OCI-LY3 (cell line): ENCODE measurements around the gene RANBP9.

Source experiments
- EZH2phosphoT487 ChIP-seq: fragments of 200-600 bp; shearing (Covaris generic); IDR thresholded peaks from 2 replicates; pipeline ENCODE4 v1.6.1; 2018; ENCODE audit warnings: antibody characterized with exemption, mixed run types, low read depth
- TF ChIP-seq, protein P1 (sequence below): fragments of 200-600, 300-600 bp; sonication (generic); IDR thresholded peaks from 2 replicates; pipeline ENCODE4 v1.5.1; 2014; ENCODE audit warnings: antibody characterized with exemption, low read length, low read depth

DNA sequence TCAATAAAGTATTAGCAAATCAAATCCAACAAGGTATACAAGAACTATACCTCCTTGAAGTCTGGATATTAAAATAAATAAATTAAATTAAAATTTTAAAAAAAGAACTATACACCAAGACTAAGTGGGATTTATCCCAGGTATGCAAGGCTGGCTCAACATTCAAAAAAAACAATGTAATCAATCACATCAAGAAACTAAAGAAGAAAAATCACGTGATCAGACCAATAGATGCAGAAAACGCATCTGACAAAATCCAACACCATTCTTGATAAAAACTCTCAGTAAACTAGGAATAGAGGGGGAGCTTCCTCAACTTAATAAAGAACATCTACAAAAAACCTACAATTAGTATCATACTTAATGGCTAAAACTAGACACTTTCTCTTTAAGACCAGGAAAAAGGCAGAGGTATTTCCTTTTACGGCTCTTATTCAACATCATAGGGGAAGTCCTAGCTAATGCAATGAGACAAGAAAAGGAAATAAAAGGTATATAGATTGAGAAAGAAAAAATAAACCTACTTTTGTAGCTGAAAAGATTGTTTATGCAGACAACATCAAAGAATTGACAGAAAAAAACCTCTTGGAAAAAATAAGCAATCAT is 35.0 kb downstream of the RANBP9 start:
- TF ChIP-seq, protein P1, sequence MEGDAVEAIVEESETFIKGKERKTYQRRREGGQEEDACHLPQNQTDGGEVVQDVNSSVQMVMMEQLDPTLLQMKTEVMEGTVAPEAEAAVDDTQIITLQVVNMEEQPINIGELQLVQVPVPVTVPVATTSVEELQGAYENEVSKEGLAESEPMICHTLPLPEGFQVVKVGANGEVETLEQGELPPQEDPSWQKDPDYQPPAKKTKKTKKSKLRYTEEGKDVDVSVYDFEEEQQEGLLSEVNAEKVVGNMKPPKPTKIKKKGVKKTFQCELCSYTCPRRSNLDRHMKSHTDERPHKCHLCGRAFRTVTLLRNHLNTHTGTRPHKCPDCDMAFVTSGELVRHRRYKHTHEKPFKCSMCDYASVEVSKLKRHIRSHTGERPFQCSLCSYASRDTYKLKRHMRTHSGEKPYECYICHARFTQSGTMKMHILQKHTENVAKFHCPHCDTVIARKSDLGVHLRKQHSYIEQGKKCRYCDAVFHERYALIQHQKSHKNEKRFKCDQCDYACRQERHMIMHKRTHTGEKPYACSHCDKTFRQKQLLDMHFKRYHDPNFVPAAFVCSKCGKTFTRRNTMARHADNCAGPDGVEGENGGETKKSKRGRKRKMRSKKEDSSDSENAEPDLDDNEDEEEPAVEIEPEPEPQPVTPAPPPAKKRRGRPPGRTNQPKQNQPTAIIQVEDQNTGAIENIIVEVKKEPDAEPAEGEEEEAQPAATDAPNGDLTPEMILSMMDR, result no peak
- no peak for TF ChIP-seq EZH2phosphoT487
